ENCODE measurements around the gene OPN5. TPM values are rescaled to one million over a fixed set of nuclear protein-coding genes. Genes with fewer than 3 reads are reported as not detected.

OPN5 gene
- total RNA-seq, 2 experiments from 2014 or later = not detected

GRCh38 chr6:47836046-47836445 is 54.2 kb downstream of the OPN5 start:
- no peak overlapping the region for H3K4me3 Mint-ChIP-seq
- H3K36me3 Mint-ChIP-seq (ENCODE audit: low read depth) = no peaks in the 10 kb centered on the region
- DNase-seq (no peak), ATAC-seq (no peak)
- no peaks in the 10 kb centered on the region for H3K9me3 Mint-ChIP-seq (ENCODE audit: insufficient read depth)
- ChIA-PET POLR2A (no interaction called here), CTCF (no interaction called here)
- no peak overlapping the region for H3K27ac Mint-ChIP-seq
- no peaks in the 10 kb centered on the region for H3K4me1 Mint-ChIP-seq (ENCODE audit: low read depth)
- peaks cover 3% of the 10 kb centered on the region for H3K27me3 Mint-ChIP-seq (ENCODE audit: low read depth)

DNA sequence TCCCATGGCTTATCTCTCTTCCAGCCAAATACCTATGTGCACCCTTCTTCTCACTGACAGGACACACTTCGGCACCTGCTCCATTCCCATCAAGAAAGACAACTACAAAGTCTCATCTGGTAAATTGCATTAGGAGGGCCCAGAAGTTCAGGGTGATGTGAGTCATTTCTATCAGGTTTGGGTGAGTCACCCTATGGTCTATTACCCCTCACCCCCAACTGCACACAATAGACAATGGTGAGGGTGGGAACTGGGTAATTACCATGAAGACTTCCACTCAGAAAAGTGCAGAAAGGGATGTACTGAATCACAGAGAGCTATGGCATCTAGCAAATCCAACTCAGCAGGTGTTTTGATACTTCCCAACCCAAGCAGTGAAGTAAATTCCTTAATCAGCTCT is 54.8 kb downstream of the OPN5 start:
- no peak for ATAC-seq
- CTCF ChIA-PET = no interaction called here
- H3K27ac Mint-ChIP-seq = no peak overlapping the region

DNA sequence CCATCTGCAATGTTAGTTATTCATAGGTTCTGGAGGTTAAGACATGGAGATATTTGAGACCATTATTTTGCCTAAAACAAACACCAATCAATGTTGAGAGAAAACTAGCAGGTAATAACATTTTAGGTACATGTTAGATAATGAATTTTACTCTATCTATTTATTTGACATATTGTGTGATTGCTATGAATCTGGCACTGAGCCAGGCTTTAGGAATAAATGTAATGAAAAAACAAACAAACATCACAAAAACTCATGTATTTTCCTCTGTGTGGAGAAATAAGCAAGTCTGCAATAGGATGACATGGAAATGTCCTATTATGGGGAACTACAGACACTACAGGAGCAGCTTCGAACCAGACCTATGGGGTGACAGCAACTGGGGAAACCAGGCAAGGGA is 57.8 kb downstream of the OPN5 start:
- no peaks in the 10 kb centered on the region for H3K4me1 Mint-ChIP-seq (ENCODE audit: low read depth)
- no peaks in the 10 kb centered on the region for H3K36me3 Mint-ChIP-seq (ENCODE audit: low read depth)
- POLR2A ChIA-PET = no interaction called here
- H3K27me3 Mint-ChIP-seq (ENCODE audit: low read depth) = peaks cover 3% of the 10 kb centered on the region
- CTCF ChIA-PET = no interaction called here
- H3K4me3 Mint-ChIP-seq = no peak overlapping the region
- H3K9me3 Mint-ChIP-seq (ENCODE audit: insufficient read depth) = no peaks in the 10 kb centered on the region
- no peak for ATAC-seq
- no peak overlapping the region for H3K27ac Mint-ChIP-seq
- no peak for DNase-seq

More for the DNA sequence above, 54.8 kb downstream of the OPN5 start:
- Mint-ChIP-seq H3K9me3 (ENCODE audit: insufficient read depth) (no peaks in the 10 kb centered on the region), H3K4me3 (no peak overlapping the region), H3K36me3 (ENCODE audit: low read depth) (no peaks in the 10 kb centered on the region), H3K27me3 (ENCODE audit: low read depth) (peaks cover 3% of the 10 kb centered on the region), H3K4me1 (ENCODE audit: low read depth) (no peaks in the 10 kb centered on the region)
- POLR2A ChIA-PET = no interaction called here
- DNase-seq = no peak

- peaks cover 7% of the 10 kb centered on the region for H3K27me3 Mint-ChIP-seq (ENCODE audit: low read depth)
- ChIA-PET POLR2A (no interaction called here), CTCF (no interaction called here)
- no peak for ATAC-seq
- no peak overlapping the region for H3K27ac Mint-ChIP-seq
- no peaks in the 10 kb centered on the region for H3K36me3 Mint-ChIP-seq (ENCODE audit: low read depth)
- no peak overlapping the region for H3K4me3 Mint-ChIP-seq
- H3K9me3 Mint-ChIP-seq (ENCODE audit: insufficient read depth) = no peaks in the 10 kb centered on the region
- no peak for DNase-seq
- no peaks in the 10 kb centered on the region for H3K4me1 Mint-ChIP-seq (ENCODE audit: low read depth)
Measured at GRCh38 chr6:47844881-47845280, 63.0 kb downstream of the OPN5 start.

DNA sequence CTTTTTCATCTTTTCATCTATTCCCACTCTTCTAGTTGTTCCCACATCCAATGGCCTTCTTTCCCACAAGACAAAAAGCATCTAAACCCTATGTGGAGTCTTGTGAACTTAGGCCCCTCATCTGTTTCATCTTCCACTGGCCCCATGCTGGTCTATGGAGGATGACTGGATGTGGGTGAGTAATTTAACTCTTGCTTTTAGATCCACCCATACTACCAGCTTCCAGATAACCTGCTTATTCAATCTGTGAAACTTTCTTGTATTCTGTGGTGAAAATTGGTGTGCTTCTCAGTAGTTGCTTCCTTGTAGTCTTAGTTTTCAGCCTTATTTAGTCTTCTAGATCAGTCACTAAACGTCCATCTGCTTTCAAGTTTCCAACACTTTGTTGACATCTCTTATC is 64.9 kb downstream of the OPN5 start:
- Mint-ChIP-seq H3K27ac (no peak overlapping the region), H3K36me3 (ENCODE audit: low read depth) (no peaks in the 10 kb centered on the region), H3K9me3 (ENCODE audit: insufficient read depth) (no peaks in the 10 kb centered on the region), H3K4me1 (ENCODE audit: low read depth) (no peaks in the 10 kb centered on the region), H3K27me3 (ENCODE audit: low read depth) (peaks cover 6% of the 10 kb centered on the region), H3K4me3 (no peak overlapping the region)
- DNase-seq = no peak
- ATAC-seq = no peak
- CTCF ChIA-PET = no interaction called here
- POLR2A ChIA-PET = no interaction called here

DNA sequence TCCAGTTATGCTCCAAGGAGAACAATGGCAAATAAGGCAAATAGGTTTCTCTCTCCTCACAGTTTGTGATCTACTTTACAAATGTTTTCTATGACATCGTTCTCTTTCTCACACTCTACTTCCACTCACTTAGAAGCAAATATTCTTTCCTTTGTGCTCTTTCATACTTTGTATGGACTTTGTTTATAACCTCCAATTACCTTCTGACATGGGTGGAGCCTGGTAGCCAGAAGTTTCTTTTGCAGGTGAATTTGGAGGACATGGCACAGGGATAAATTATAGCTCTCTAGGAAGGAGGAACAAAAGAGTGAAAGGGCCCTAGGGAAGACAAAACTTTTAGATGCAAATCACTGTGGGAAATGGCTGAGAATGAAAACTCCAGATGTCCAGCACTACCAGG is 69.3 kb downstream of the OPN5 start:
- H3K27me3 Mint-ChIP-seq (ENCODE audit: low read depth) = peaks cover 6% of the 10 kb centered on the region
- ChIA-PET POLR2A (no interaction called here), CTCF (no interaction called here)
- H3K9me3 Mint-ChIP-seq (ENCODE audit: insufficient read depth) = no peaks in the 10 kb centered on the region
- DNase-seq (no peak), ATAC-seq (no peak)
- no peaks in the 10 kb centered on the region for H3K36me3 Mint-ChIP-seq (ENCODE audit: low read depth)
- H3K4me3 Mint-ChIP-seq = no peak overlapping the region
- H3K27ac Mint-ChIP-seq = no peak overlapping the region
- no peaks in the 10 kb centered on the region for H3K4me1 Mint-ChIP-seq (ENCODE audit: low read depth)

- no peaks in the 10 kb centered on the region for H3K9me3 Mint-ChIP-seq (ENCODE audit: insufficient read depth)
- no peak for DNase-seq
- no peak overlapping the region for H3K27ac Mint-ChIP-seq
- no peaks in the 10 kb centered on the region for H3K36me3 Mint-ChIP-seq (ENCODE audit: low read depth)
- ATAC-seq = no peak
- ChIA-PET CTCF (no interaction called here), POLR2A (no interaction called here)
- no peaks in the 10 kb centered on the region for H3K27me3 Mint-ChIP-seq (ENCODE audit: low read depth)
- H3K4me3 Mint-ChIP-seq = no peak overlapping the region
- no peaks in the 10 kb centered on the region for H3K4me1 Mint-ChIP-seq (ENCODE audit: low read depth)
Measured at GRCh38 chr6:47852727-47853126, 70.9 kb downstream of the OPN5 start.

DNA sequence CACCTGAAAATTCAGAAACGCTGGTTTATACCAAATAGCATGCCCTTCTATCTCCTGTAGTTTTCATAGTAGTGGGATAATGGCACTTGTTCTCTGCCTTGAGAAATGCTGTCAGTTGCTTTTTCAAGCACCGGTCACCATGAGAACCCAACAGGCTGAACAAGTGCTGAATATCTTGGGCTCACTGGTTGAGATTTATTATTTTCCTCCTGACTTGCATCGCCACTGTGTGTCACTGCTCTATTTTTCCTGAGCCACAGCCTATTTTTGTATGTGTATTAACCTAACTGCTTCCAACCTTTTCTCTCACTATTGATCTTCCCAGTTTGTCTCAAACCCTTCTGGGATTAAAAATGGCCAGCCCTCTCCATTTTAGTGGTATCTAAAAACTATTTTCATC is 71.9 kb downstream of the OPN5 start:
- H3K36me3 Mint-ChIP-seq (ENCODE audit: low read depth) = no peaks in the 10 kb centered on the region
- no peaks in the 10 kb centered on the region for H3K4me1 Mint-ChIP-seq (ENCODE audit: low read depth)
- ATAC-seq (no peak), DNase-seq (no peak)
- no peak overlapping the region for H3K4me3 Mint-ChIP-seq
- ChIA-PET CTCF (no interaction called here), POLR2A (no interaction called here)
- H3K27ac Mint-ChIP-seq = no peak overlapping the region
- peaks cover 2% of the 10 kb centered on the region for H3K27me3 Mint-ChIP-seq (ENCODE audit: low read depth)
- no peaks in the 10 kb centered on the region for H3K9me3 Mint-ChIP-seq (ENCODE audit: insufficient read depth)

DNA sequence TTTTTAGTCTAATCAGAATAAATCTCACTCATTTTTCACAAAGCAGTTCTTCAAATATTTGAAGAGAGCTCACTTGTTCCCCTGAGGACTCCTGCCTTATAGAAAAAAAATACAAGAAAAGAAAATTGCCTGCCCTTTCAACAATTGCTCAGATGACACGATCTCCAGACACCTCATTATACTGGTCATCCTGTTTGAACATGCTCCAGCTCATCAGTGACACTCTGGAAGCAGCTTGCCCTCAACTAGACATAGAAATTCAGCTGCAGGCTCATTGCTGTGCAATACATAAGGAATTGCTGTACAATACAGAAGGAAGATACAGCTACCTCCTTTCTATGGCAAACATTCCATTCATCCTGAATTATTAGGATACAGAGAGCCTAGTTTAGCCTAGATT is 73.1 kb downstream of the OPN5 start:
- H3K27ac Mint-ChIP-seq = no peak overlapping the region
- no peaks in the 10 kb centered on the region for H3K9me3 Mint-ChIP-seq (ENCODE audit: insufficient read depth)
- CTCF ChIA-PET = no interaction called here
- no peak for ATAC-seq
- no peaks in the 10 kb centered on the region for H3K4me1 Mint-ChIP-seq (ENCODE audit: low read depth)
- H3K4me3 Mint-ChIP-seq = no peak overlapping the region
- H3K27me3 Mint-ChIP-seq (ENCODE audit: low read depth) = peaks cover 2% of the 10 kb centered on the region
- DNase-seq = no peak
- POLR2A ChIA-PET = no interaction called here
- H3K36me3 Mint-ChIP-seq (ENCODE audit: low read depth) = no peaks in the 10 kb centered on the region

- Mint-ChIP-seq H3K9me3 (ENCODE audit: insufficient read depth) (no peaks in the 10 kb centered on the region), H3K27ac (no peak overlapping the region), H3K4me1 (ENCODE audit: low read depth) (no peaks in the 10 kb centered on the region), H3K4me3 (no peak overlapping the region), H3K36me3 (ENCODE audit: low read depth) (no peaks in the 10 kb centered on the region), H3K27me3 (ENCODE audit: low read depth) (peaks cover 2% of the 10 kb centered on the region)
- ATAC-seq (no peak), DNase-seq (no peak)
- ChIA-PET CTCF (no interaction called here), POLR2A (no interaction called here)
Measured at GRCh38 chr6:47859175-47859574, 77.3 kb downstream of the OPN5 start.

DNA sequence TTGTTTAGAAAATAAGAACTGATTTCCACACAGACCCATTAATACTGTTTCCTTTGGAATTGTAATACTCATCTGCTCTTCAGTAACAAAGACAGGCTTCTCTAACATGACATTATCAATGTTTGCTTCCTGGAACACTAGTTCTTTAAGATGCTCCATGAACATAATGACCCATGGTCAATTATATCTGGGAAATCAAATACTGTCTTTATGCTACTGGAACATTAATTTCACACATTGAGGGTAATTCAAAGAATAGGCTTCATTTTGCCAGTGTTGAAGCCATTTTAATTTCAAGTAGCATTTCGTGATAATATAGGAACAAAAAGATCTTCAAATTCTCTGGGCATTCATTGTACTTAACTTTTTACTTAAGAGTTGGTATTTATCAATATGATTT is 80.9 kb downstream of the OPN5 start:
- no peaks in the 10 kb centered on the region for H3K9me3 Mint-ChIP-seq (ENCODE audit: insufficient read depth)
- ATAC-seq = no peak
- peaks cover 2% of the 10 kb centered on the region for H3K27me3 Mint-ChIP-seq (ENCODE audit: low read depth)
- DNase-seq = no peak
- no peaks in the 10 kb centered on the region for H3K4me1 Mint-ChIP-seq (ENCODE audit: low read depth)
- no peak overlapping the region for H3K27ac Mint-ChIP-seq
- H3K36me3 Mint-ChIP-seq (ENCODE audit: low read depth) = no peaks in the 10 kb centered on the region
- CTCF ChIA-PET = no interaction called here
- POLR2A ChIA-PET = no interaction called here
- H3K4me3 Mint-ChIP-seq = no peak overlapping the region

- ChIA-PET CTCF (no interaction called here), POLR2A (no interaction called here)
- DNase-seq = no peak
- ATAC-seq = no peak
- Mint-ChIP-seq H3K27me3 (ENCODE audit: low read depth) (no peaks in the 10 kb centered on the region), H3K4me1 (ENCODE audit: low read depth) (no peaks in the 10 kb centered on the region), H3K36me3 (ENCODE audit: low read depth) (no peaks in the 10 kb centered on the region), H3K9me3 (ENCODE audit: insufficient read depth) (no peaks in the 10 kb centered on the region), H3K27ac (no peak overlapping the region), H3K4me3 (no peak overlapping the region)
Measured at GRCh38 chr6:47865206-47865605, 83.4 kb downstream of the OPN5 start.

- no peaks in the 10 kb centered on the region for H3K4me1 Mint-ChIP-seq (ENCODE audit: low read depth)
- H3K9me3 Mint-ChIP-seq (ENCODE audit: insufficient read depth) = no peaks in the 10 kb centered on the region
- DNase-seq (no peak), ATAC-seq (no peak)
- peaks cover 2% of the 10 kb centered on the region for H3K27me3 Mint-ChIP-seq (ENCODE audit: low read depth)
- ChIA-PET POLR2A (no interaction called here), CTCF (no interaction called here)
- no peaks in the 10 kb centered on the region for H3K36me3 Mint-ChIP-seq (ENCODE audit: low read depth)
- no peak overlapping the region for H3K4me3 Mint-ChIP-seq
- H3K27ac Mint-ChIP-seq = no peak overlapping the region
Measured at GRCh38 chr6:47875593-47875992, 93.8 kb downstream of the OPN5 start.
